ENCODE data around the gene BCAS1.
A peak's percentile ranks its signal among the peaks of the same experiment; 100 is the strongest.

The BCAS1 gene

DNA sequence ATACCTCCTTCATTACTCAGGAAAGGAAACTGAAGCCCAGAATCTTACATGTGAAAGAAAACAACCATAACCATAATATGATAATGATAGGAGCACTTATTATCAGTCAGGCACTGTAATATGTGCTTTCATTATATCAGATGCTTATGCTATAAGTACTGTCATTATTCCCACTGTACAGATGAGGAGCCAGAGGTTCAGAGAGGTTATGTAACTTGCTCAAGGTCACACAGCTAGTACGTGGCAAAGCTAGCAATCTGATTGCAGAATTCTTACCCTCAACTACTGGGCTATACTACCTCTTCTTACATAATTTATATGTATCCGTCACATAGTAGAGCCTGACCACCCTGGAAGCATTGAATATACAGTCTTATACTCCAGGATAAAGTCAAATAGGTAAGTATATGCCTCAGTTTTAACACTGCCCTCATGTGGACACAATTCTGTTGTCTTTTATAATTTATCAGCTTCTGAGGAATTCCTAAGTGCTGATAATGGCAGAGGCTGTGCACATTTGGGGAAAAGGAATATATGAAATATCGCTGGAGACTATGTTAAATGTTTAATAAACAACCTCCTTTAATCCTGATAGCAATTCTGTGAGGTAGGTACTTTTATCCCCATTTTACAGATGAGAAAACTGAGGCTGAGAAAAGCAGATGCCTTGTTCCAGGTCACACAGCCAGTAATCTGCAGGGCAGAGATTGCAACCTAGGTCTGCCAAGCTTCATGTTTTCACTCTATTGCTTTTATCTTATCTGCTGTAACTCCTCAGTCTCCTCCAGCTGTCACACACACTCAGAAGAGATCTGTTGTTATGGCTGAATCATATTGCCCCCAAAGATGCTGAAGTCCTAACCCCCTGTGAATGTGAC lies 13.4 kb downstream of the BCAS1 start:
- Histone ChIP-seq H3K27ac (ENCODE audit: low read length) (no peak overlapping the region), H4K20me1 (ENCODE audit: insufficient read depth, low read length) (no peaks in the 10 kb centered on the region), H2AFZ (ENCODE audit: low read depth, low read length) (no peak overlapping the region), H3K36me3 (replicated peaks; ENCODE audit: low read depth, low read length) (no peaks in the 10 kb centered on the region), H3K79me2 (ENCODE audit: low read length) (no peaks in the 10 kb centered on the region), H3K4me1 (ENCODE audit: low read length) (peaks cover 14% of the 10 kb centered on the region), H3K4me2 (ENCODE audit: low read length) (no peak overlapping the region), H3K4me3 (ENCODE audit: low read length) (no peak overlapping the region), H3K9ac (ENCODE audit: low read length) (no peak overlapping the region), H3K9me3 (ENCODE audit: insufficient read depth, low read length) (no peaks in the 10 kb centered on the region), H3K27me3 (ENCODE audit: low read depth, low read length) (no peaks in the 10 kb centered on the region)
- no peak for TF ChIP-seq EZH2phosphoT487 (IDR thresholded peaks at IDR 0.05; ENCODE audit: low read depth)
- TF ChIP-seq, protein P1, sequence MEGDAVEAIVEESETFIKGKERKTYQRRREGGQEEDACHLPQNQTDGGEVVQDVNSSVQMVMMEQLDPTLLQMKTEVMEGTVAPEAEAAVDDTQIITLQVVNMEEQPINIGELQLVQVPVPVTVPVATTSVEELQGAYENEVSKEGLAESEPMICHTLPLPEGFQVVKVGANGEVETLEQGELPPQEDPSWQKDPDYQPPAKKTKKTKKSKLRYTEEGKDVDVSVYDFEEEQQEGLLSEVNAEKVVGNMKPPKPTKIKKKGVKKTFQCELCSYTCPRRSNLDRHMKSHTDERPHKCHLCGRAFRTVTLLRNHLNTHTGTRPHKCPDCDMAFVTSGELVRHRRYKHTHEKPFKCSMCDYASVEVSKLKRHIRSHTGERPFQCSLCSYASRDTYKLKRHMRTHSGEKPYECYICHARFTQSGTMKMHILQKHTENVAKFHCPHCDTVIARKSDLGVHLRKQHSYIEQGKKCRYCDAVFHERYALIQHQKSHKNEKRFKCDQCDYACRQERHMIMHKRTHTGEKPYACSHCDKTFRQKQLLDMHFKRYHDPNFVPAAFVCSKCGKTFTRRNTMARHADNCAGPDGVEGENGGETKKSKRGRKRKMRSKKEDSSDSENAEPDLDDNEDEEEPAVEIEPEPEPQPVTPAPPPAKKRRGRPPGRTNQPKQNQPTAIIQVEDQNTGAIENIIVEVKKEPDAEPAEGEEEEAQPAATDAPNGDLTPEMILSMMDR (IDR thresholded peaks at IDR 0.05; ENCODE audit: low read depth, low read length): peak; percentile 46

DNA sequence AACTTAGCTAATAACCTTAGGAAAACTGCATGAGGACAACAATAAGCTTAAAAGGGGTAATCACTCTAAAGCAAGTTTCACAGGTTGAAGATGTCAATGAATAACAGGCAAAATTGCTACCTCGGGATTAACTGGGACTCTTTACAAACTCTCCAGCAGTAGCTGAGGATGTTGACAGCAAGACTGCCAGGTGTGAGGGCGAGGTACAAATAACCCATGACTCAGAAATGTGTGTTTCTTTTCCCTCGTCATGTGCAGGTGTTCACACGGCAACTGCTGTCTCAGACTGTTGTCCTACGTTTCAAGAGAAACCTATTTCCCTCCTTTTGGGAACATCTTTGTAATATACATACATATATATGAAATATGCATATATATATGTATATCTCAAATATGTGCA lies 15.9 kb downstream of the BCAS1 start:
- H3K4me3 ChIP-seq (ENCODE audit: low read length): no peak overlapping the region
- H3K79me2 ChIP-seq (ENCODE audit: low read length): no peaks in the 10 kb centered on the region
- H3K36me3 ChIP-seq (replicated peaks; ENCODE audit: low read depth, low read length): no peaks in the 10 kb centered on the region
- peaks cover 14% of the 10 kb centered on the region for H3K4me1 ChIP-seq (ENCODE audit: low read length)
- TF ChIP-seq EZH2phosphoT487 (IDR thresholded peaks at IDR 0.05; ENCODE audit: low read depth): no peak
- TF ChIP-seq, protein P1 (IDR thresholded peaks at IDR 0.05; ENCODE audit: low read depth, low read length): no peak
- H4K20me1 ChIP-seq (ENCODE audit: insufficient read depth, low read length): no peaks in the 10 kb centered on the region
- H3K27me3 ChIP-seq (ENCODE audit: low read depth, low read length): no peaks in the 10 kb centered on the region
- H3K4me2 ChIP-seq (ENCODE audit: low read length): no peak overlapping the region
- no peaks in the 10 kb centered on the region for H3K9me3 ChIP-seq (ENCODE audit: insufficient read depth, low read length)
- H2AFZ ChIP-seq (ENCODE audit: low read depth, low read length): no peak overlapping the region
- H3K9ac ChIP-seq (ENCODE audit: low read length): no peak overlapping the region
- H3K27ac ChIP-seq (ENCODE audit: low read length): no peak overlapping the region

DNA sequence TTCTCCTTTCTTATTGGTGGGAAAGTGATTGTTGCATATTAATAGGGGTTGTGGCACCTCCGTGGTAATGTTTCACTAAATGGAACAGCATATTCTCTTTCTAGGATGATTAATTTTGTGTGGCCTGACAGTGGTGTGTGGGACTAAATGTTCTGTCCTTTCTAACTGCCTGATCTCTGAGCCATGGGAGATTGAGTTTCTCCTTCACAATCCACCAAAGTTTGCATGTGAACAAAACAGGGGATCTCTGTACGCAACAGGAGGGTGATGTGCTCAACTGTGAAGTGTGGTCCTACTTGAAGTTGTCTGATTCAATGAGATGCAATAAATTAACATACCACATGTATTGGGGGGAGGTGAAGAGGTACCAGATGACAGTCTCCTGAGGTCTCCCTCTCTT lies 19.3 kb downstream of the BCAS1 start:
- Histone ChIP-seq H3K27ac (ENCODE audit: low read length) (no peak overlapping the region), H3K9ac (ENCODE audit: low read length) (no peak overlapping the region), H4K20me1 (ENCODE audit: insufficient read depth, low read length) (no peaks in the 10 kb centered on the region), H3K4me2 (ENCODE audit: low read length) (no peak overlapping the region), H2AFZ (ENCODE audit: low read depth, low read length) (no peak overlapping the region), H3K79me2 (ENCODE audit: low read length) (no peaks in the 10 kb centered on the region), H3K36me3 (replicated peaks; ENCODE audit: low read depth, low read length) (no peaks in the 10 kb centered on the region), H3K4me3 (ENCODE audit: low read length) (no peak overlapping the region), H3K9me3 (ENCODE audit: insufficient read depth, low read length) (no peaks in the 10 kb centered on the region), H3K4me1 (ENCODE audit: low read length) (peaks cover 4% of the 10 kb centered on the region; the same call in 1 of the 2 replicates), H3K27me3 (ENCODE audit: low read depth, low read length) (no peaks in the 10 kb centered on the region)
- TF ChIP-seq, protein P1 (IDR thresholded peaks at IDR 0.05; ENCODE audit: low read depth, low read length): no peak
- no peak for TF ChIP-seq EZH2phosphoT487 (IDR thresholded peaks at IDR 0.05; ENCODE audit: low read depth)

DNA sequence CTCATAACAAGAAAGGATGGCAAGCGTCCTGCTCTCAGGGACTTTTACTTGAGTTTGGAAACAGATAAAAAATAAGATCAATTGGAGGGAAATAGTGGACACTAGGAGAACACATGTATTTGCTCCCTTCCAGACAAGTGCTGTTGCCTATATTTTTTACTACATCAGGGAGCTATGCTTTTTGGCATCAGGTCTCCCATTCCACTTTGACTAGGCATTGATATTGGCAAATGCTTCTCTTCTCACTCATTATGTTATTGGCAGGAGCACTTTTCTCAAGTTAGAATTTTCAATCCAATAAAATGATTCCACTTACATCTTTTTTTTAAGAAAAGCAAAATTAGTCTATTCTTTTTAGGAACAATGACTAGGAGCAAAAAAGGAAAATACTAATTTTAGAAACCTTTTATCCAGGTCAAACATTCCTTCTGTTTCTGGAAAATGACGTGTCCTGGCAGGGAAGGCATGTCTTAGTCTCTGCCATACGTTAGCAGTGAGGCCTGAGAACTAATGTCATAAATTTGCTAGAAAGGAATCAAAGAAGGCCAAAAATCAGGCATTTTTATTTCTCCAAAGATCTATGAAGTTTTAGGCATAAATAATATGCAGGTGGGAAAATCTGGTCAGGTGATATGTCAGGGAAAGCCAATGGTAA lies 21.4 kb downstream of the BCAS1 start:
- no peaks in the 10 kb centered on the region for H4K20me1 ChIP-seq (ENCODE audit: insufficient read depth, low read length)
- H3K79me2 ChIP-seq (ENCODE audit: low read length): no peaks in the 10 kb centered on the region
- H3K4me2 ChIP-seq (ENCODE audit: low read length): no peak overlapping the region
- H3K9ac ChIP-seq (ENCODE audit: low read length): no peak overlapping the region
- no peaks in the 10 kb centered on the region for H3K36me3 ChIP-seq (replicated peaks; ENCODE audit: low read depth, low read length)
- TF ChIP-seq, protein P1 (IDR thresholded peaks at IDR 0.05; ENCODE audit: low read depth, low read length): no peak
- TF ChIP-seq EZH2phosphoT487 (IDR thresholded peaks at IDR 0.05; ENCODE audit: low read depth): no peak
- no peak overlapping the region for H3K4me3 ChIP-seq (ENCODE audit: low read length)
- H3K9me3 ChIP-seq (ENCODE audit: insufficient read depth, low read length): no peaks in the 10 kb centered on the region
- H3K4me1 ChIP-seq (ENCODE audit: low read length): peaks cover 8% of the 10 kb centered on the region; the same call in 1 of the 2 replicates
- H3K27me3 ChIP-seq (ENCODE audit: low read depth, low read length): no peaks in the 10 kb centered on the region
- H2AFZ ChIP-seq (ENCODE audit: low read depth, low read length): no peak overlapping the region
- H3K27ac ChIP-seq (ENCODE audit: low read length): no peak overlapping the region

Data from OCI-LY3 (cell line).